WERI-Rb-1 (cell line): ENCODE data around the gene TM9SF3.

Experiments
- DNase-seq: peaks from one replicate; pipeline ENCODE4 v3.0.0-alpha.2; 2020
- H3K27ac ChIP-seq: fragments of 250-450 bp; sonication (Bioruptor Pico); 2 replicates; pipeline ENCODE4 v1.5.1; 2020; ENCODE audit warnings: mild to moderate bottlenecking, moderate library complexity
- H3K27me3 ChIP-seq: fragments of 250-450 bp; sonication (Bioruptor Pico); 2 replicates; pipeline ENCODE4 v1.5.1; 2021; ENCODE audit warnings: mild to moderate bottlenecking, low read depth, moderate library complexity; ENCODE audit not compliant: insufficient read depth, severe bottlenecking
- H3K36me3 ChIP-seq: fragments of 250-450 bp; sonication (Bioruptor Pico); 2 replicates; pipeline ENCODE4 v1.5.1; 2020; ENCODE audit warnings: mild to moderate bottlenecking, moderate library complexity
- H3K4me3 ChIP-seq: 2 replicates; pipeline ENCODE4 v1.5.1; 2011; ENCODE audit warnings: low read depth, mild to moderate bottlenecking, control low read depth, low read length
- H3K9me3 ChIP-seq: fragments of 250-450 bp; sonication (Bioruptor Pico); 2 replicates; pipeline ENCODE4 v1.5.1; 2021; ENCODE audit warnings: mild to moderate bottlenecking, moderate library complexity; ENCODE audit not compliant: severe bottlenecking
- TF ChIP-seq, protein P1 (sequence below): IDR thresholded peaks from 2 replicates; pipeline ENCODE4 v1.5.1; 2011; ENCODE audit warnings: low read depth, mild to moderate bottlenecking, control low read depth, inconsistent platforms, low read length

TM9SF3 gene

DNA sequence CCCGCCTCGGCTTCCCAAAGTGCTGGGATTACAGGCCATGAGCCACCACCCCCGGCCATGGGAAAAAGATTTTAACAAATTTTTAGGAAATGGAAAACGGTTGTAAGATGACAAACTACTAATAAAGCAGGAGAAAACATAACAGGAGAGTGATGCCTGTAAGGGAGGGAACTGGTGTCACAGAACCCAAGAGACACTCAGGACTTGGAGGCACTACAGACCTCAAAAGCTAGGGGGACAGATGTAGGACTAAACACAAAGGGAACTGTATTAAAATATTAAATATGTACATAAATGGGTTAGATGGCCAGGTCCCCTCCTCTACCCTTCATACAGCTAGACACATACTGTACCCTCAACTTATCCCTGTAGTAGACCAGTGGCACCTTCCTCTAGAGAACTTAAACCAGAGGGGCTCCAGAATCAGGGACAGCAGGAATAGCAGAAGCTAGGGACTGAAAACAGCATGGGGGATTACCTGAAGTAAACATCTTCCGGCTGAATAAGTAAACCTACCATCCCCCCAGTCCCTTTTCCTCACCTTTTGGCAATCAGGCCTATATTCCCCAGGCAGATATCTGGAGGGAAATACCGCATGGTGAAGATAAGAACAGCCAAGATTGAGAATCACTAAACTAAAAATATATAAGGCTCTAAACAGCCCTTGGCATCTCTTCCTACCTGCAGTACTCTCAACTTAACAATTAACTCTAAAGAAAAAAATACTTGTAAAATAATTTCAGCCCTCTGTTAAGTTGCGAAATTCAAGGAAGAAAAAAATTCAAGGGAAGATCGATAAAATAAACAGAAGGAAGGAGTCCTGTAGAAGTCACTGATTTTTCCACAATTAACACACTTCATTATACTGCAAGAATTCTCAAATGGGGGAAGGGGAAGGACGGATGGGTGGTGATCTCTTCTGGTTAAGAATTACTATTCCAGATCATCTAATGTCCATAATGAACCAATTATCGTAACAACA lies 15.5 kb downstream of the TM9SF3 start:
- TF ChIP-seq, protein P1, sequence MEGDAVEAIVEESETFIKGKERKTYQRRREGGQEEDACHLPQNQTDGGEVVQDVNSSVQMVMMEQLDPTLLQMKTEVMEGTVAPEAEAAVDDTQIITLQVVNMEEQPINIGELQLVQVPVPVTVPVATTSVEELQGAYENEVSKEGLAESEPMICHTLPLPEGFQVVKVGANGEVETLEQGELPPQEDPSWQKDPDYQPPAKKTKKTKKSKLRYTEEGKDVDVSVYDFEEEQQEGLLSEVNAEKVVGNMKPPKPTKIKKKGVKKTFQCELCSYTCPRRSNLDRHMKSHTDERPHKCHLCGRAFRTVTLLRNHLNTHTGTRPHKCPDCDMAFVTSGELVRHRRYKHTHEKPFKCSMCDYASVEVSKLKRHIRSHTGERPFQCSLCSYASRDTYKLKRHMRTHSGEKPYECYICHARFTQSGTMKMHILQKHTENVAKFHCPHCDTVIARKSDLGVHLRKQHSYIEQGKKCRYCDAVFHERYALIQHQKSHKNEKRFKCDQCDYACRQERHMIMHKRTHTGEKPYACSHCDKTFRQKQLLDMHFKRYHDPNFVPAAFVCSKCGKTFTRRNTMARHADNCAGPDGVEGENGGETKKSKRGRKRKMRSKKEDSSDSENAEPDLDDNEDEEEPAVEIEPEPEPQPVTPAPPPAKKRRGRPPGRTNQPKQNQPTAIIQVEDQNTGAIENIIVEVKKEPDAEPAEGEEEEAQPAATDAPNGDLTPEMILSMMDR: no peak
- H3K27ac ChIP-seq: no peak overlapping the region
- H3K9me3 ChIP-seq: no peaks in the 10 kb centered on the region
- peaks cover 29% of the 10 kb centered on the region for H3K36me3 ChIP-seq
- no peaks in the 10 kb centered on the region for H3K27me3 ChIP-seq
- no peak for DNase-seq
- H3K4me3 ChIP-seq: no peak overlapping the region

DNA sequence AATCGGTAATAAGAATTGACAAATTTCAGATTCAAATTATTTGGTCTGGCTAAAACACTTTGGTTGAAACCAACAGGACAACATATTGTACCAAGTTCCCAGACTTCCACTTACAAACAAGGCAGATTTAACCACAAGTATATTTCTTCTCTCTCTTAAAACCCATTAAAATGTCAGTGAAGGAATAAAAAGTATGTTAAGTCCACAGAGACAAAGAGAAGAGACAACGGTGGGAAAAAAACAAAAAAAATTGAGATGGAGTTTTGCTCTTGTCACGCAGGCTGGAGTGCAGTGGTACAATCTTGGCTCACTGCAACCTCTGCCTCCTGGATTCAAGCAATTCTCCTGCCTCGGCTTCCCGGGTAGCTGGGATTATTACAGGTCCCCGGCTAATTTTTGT lies 16.3 kb downstream of the TM9SF3 start:
- Histone ChIP-seq H3K9me3 (no peaks in the 10 kb centered on the region), H3K27me3 (no peaks in the 10 kb centered on the region), H3K27ac (no peak overlapping the region), H3K4me3 (no peak overlapping the region), H3K36me3 (peaks cover 23% of the 10 kb centered on the region)
- no peak for DNase-seq
- TF ChIP-seq, protein P1: no peak

DNA sequence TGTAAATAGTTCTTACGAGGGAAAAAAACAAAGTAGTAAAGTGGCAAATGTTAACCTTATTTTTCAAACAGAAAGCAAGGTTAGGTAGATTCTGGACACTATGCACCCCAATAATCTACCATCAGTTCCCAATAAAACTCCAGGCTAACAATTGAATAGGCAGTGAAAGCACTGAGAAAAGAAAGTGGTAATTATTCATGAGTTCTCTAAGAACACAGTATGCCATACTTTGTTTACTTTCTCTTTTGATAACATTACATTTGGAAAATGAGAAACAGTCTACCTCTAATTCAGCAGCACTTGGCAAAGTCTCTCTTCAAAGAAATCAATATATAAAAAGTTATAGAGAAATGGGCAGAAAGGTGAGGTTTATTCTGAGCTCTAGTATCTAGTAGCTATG lies 18.4 kb downstream of the TM9SF3 start:
- Histone ChIP-seq H3K36me3 (peaks cover 25% of the 10 kb centered on the region), H3K27ac (no peak overlapping the region), H3K9me3 (no peaks in the 10 kb centered on the region), H3K27me3 (no peaks in the 10 kb centered on the region), H3K4me3 (no peak overlapping the region)
- TF ChIP-seq, protein P1: no peak
- DNase-seq: no peak

DNA sequence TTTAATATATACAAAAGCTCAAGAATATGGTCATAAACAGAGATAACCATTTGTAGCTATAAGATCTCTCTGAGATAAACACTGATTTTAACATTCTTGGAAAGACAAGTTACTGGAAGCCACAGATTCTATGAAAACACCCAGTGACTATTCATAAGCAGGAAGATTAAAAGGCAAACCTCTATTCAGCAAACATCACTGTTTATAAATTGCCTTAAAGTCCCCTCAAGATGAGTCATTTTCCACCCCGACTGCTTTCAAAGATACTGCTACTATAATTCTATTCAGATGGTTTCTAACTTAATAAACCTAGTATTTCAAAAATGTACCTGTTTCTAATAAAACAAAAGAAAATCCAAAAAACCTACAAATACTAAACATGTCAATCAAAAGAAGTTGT lies 21.0 kb downstream of the TM9SF3 start:
- Histone ChIP-seq H3K27me3 (no peaks in the 10 kb centered on the region), H3K27ac (no peak overlapping the region), H3K4me3 (no peak overlapping the region), H3K36me3 (peaks cover 45% of the 10 kb centered on the region), H3K9me3 (no peaks in the 10 kb centered on the region)
- no peak for DNase-seq
- TF ChIP-seq, protein P1: no peak

DNA sequence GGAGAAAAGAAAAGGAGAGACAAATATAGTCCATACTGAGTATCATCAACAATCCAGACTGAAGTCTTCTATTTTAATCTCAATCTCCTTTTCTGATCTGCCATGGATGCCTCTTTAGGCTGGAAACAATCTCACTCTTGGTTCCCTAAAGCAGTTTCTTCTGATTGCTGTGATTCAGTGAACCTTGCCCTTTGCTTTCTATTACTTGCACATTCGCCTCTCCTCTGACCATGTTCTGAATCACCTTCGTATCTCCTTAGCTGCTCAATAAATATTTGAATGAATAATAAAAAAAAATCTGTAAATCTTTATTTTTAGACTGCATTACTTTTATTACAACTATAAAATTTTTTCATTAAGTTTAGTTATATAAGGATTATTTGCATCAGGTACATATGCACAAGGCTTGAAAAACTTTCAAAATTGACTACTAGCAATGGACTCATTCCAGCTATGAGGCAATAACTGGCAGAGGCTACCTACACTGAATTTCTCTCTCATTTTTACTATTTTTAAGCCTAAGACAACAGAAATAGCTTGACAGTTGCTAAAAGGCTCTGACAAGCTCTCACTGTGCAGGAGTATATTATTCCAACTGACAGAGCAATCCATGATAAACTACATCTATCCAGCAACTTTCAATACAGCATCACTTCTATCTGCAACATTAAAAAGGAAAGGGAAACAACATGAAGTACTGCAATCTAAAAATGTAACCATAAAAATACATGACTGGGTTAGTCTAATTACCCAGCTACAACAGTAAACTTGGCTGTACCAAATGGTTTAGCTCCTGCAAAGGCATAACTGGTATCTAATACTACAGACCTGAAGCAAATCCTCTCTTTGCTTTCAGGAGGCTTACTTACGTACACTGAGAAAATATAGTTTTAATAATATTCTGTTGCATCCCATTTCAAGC lies 25.6 kb downstream of the TM9SF3 start:
- H3K4me3 ChIP-seq: no peak overlapping the region
- H3K27me3 ChIP-seq: no peaks in the 10 kb centered on the region
- TF ChIP-seq, protein P1: no peak
- DNase-seq: no peak
- no peaks in the 10 kb centered on the region for H3K9me3 ChIP-seq
- peaks cover 56% of the 10 kb centered on the region for H3K36me3 ChIP-seq
- no peak overlapping the region for H3K27ac ChIP-seq
